ENCODE measurements around the gene TMC8.

DNA sequence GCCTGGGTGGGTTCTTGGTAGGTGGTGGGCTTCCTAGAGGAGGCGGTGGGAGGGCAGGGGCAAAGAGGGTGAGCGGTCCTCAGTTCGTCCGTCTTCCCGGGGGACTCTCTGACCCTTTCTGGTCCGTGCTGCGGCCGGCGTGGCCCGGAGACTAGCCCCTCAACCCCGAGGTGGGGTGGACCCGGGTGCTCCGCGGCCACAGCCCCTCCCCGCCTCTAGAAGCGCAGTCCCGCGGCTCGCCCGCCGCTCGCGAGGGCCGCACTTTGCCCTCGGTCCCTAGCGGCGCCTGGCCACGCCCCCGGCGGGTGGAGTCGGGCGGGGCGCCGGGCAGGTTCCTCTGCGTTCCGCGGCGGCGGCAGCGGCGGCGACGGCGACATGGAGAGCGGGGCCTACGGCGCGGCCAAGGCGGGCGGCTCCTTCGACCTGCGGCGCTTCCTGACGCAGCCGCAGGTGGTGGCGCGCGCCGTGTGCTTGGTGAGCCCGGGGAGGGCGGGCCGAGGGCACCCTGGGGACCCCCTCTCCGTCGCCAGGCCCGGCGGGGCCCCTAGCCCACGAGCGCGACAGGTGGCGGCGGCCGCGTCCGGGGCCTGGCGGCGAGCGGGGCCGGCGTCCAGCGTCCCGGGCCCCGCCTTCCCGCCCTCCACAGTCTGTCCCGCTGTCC, 37.8 kb downstream of the TMC8 start, which contains the start of gene SYNGR2:
- TF ChIP-seq ELF1 (IDR thresholded peaks at IDR 0.05) = no peak
- TF ChIP-seq TAF1 (IDR thresholded peaks at IDR 0.05; ENCODE audit: borderline replicate concordance, low read depth, low read length) = peak; percentile 32; the same call in 1 of the 2 replicates
- TF ChIP-seq, protein P1, sequence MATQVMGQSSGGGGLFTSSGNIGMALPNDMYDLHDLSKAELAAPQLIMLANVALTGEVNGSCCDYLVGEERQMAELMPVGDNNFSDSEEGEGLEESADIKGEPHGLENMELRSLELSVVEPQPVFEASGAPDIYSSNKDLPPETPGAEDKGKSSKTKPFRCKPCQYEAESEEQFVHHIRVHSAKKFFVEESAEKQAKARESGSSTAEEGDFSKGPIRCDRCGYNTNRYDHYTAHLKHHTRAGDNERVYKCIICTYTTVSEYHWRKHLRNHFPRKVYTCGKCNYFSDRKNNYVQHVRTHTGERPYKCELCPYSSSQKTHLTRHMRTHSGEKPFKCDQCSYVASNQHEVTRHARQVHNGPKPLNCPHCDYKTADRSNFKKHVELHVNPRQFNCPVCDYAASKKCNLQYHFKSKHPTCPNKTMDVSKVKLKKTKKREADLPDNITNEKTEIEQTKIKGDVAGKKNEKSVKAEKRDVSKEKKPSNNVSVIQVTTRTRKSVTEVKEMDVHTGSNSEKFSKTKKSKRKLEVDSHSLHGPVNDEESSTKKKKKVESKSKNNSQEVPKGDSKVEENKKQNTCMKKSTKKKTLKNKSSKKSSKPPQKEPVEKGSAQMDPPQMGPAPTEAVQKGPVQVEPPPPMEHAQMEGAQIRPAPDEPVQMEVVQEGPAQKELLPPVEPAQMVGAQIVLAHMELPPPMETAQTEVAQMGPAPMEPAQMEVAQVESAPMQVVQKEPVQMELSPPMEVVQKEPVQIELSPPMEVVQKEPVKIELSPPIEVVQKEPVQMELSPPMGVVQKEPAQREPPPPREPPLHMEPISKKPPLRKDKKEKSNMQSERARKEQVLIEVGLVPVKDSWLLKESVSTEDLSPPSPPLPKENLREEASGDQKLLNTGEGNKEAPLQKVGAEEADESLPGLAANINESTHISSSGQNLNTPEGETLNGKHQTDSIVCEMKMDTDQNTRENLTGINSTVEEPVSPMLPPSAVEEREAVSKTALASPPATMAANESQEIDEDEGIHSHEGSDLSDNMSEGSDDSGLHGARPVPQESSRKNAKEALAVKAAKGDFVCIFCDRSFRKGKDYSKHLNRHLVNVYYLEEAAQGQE (IDR thresholded peaks at IDR 0.05; ENCODE audit: low read depth, low read length) = no peak
- TF ChIP-seq, protein P2, sequence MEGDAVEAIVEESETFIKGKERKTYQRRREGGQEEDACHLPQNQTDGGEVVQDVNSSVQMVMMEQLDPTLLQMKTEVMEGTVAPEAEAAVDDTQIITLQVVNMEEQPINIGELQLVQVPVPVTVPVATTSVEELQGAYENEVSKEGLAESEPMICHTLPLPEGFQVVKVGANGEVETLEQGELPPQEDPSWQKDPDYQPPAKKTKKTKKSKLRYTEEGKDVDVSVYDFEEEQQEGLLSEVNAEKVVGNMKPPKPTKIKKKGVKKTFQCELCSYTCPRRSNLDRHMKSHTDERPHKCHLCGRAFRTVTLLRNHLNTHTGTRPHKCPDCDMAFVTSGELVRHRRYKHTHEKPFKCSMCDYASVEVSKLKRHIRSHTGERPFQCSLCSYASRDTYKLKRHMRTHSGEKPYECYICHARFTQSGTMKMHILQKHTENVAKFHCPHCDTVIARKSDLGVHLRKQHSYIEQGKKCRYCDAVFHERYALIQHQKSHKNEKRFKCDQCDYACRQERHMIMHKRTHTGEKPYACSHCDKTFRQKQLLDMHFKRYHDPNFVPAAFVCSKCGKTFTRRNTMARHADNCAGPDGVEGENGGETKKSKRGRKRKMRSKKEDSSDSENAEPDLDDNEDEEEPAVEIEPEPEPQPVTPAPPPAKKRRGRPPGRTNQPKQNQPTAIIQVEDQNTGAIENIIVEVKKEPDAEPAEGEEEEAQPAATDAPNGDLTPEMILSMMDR (IDR thresholded peaks at IDR 0.05) = no peak
- TF ChIP-seq TCF12 (IDR thresholded peaks at IDR 0.05) = no peak
- TF ChIP-seq YY1 (IDR thresholded peaks at IDR 0.05; ENCODE audit: low read depth) = no peak; the same call in 1 of the 2 replicates
- 0 out of 2 replicates have a peak, but pooled peaks have one; percentile 46 for TF ChIP-seq POLR2AphosphoS5 (IDR thresholded peaks at IDR 0.05; ENCODE audit: low read depth, low read length)
- no peak for TF ChIP-seq USF2 (IDR thresholded peaks at IDR 0.05; ENCODE audit: borderline replicate concordance, low read depth, low read length)
- TF ChIP-seq RFX5 (IDR thresholded peaks at IDR 0.05; ENCODE audit: low read length) = no peak
- TF ChIP-seq GABPA (IDR thresholded peaks at IDR 0.05; ENCODE audit: low read depth) = no peak
- TF ChIP-seq SIN3A (IDR thresholded peaks at IDR 0.05; ENCODE audit: borderline replicate concordance, low read depth, low read length) = peak; percentile 53; the same call in 1 of the 2 replicates
- TF ChIP-seq MEF2A (IDR thresholded peaks at IDR 0.05; ENCODE audit: borderline replicate concordance, low read depth) = no peak

Measured in SK-N-SH (cell line).